Fibroblast of skin of left biceps (primary cell): Measurements from ENCODE around the gene SDF2L1.
"Not testable (repeated sequence)": the region's sequence is repeated elsewhere in the genome, so short reads cannot be mapped to it uniquely, and the experiment has no call there.

Experiments
- DNase-seq, 2 experiments: peaks; one replicate each; pipeline ENCODE4 v3.0.0-alpha.2; 2013; ENCODE audit warnings: low read depth in 2 of 2

SDF2L1 gene

GRCh38 chr22:21641789-21642583 is at the start of gene SDF2L1:
Gene SDF2L1, plus strand, starts transcription at chr22:21642302. Its CDS starts 35 bp downstream, at chr22:21642337.
- peak; percentile 94 to 97 for DNase-seq

GRCh38 chr22:21592422-21592821 is 49.7 kb upstream of the SDF2L1 start:
- DNase-seq = no peak

- no peak for DNase-seq
Measured at GRCh38 chr22:21593406-21594232, 48.5 kb upstream of the SDF2L1 start.

GRCh38 chr22:21594865-21595452 is 47.1 kb upstream of the SDF2L1 start:
- DNase-seq = no peak

- not testable (repeated sequence) for DNase-seq
Measured at GRCh38 chr22:21596356-21597135, 45.6 kb upstream of the SDF2L1 start.

- no peak for DNase-seq
Measured at GRCh38 chr22:21598302-21598701, 43.8 kb upstream of the SDF2L1 start.

- no peak for DNase-seq
Measured at GRCh38 chr22:21599053-21599893, 42.8 kb upstream of the SDF2L1 start.

- no peak for DNase-seq
Measured at GRCh38 chr22:21602579-21602978, 39.5 kb upstream of the SDF2L1 start.

GRCh38 chr22:21603973-21604372 is 38.1 kb upstream of the SDF2L1 start:
- DNase-seq = no peak

GRCh38 chr22:21605887-21606564 is 36.1 kb upstream of the SDF2L1 start:
- DNase-seq = no peak

GRCh38 chr22:21606775-21607174 is 35.3 kb upstream of the SDF2L1 start:
- no peak for DNase-seq

- not testable (repeated sequence) for DNase-seq
Measured at GRCh38 chr22:21609556-21610157, 32.4 kb upstream of the SDF2L1 start.

GRCh38 chr22:21611210-21611977 is 30.7 kb upstream of the SDF2L1 start:
- no peak for DNase-seq

GRCh38 chr22:21612858-21613257 is 29.2 kb upstream of the SDF2L1 start:
- DNase-seq = no peak

GRCh38 chr22:21613553-21614233 is 28.4 kb upstream of the SDF2L1 start:
- no peak for DNase-seq

GRCh38 chr22:21615731-21616130 is 26.4 kb upstream of the SDF2L1 start:
- no peak for DNase-seq

- DNase-seq = not testable (repeated sequence)
Measured at GRCh38 chr22:21617337-21617736, 24.8 kb upstream of the SDF2L1 start.

- no peak for DNase-seq
Measured at GRCh38 chr22:21621025-21621424, 21.1 kb upstream of the SDF2L1 start.
